NCI-H748 treated with DMSO at 0.1 percent for 48 hours (cell line): Measurements from ENCODE around the gene POR.
"Not testable (repeated sequence)": the region's sequence is repeated elsewhere in the genome, so short reads cannot be mapped to it uniquely, and the experiment has no call there.

ENCODE experiments used
- DNase-seq: peaks from one replicate; lab custom pipeline; 2025; lab: John Stamatoyannopoulos, UW

Gene POR

GRCh38 chr7:75992083-75992755, 77.3 kb downstream of the POR start:
- no peak for DNase-seq

- peak; percentile 5 for DNase-seq
Measured at GRCh38 chr7:75993689-75994387, 78.9 kb downstream of the POR start.

GRCh38 chr7:75994388-75995051, 79.6 kb downstream of the POR start, which contains the start of gene TMEM120A:
TSS of gene TMEM120A (minus strand) at chr7:75994595. CDS start at chr7:75994570, 25 bp downstream.
- peak; percentile 85 for DNase-seq

- no peak for DNase-seq
Measured at GRCh38 chr7:75995052-75995471, 80.1 kb downstream of the POR start.

GRCh38 chr7:75995996-75996395, 81.0 kb downstream of the POR start:
- DNase-seq, result no peak

- no peak for DNase-seq
Measured at GRCh38 chr7:75996476-75996875, 81.5 kb downstream of the POR start.

GRCh38 chr7:75998038-75998437, 83.1 kb downstream of the POR start:
- DNase-seq, result no peak

GRCh38 chr7:76000566-76000965, 85.6 kb downstream of the POR start:
- no peak for DNase-seq

GRCh38 chr7:76002139-76002538, 87.2 kb downstream of the POR start:
- no peak for DNase-seq

- DNase-seq, result no peak
Measured at GRCh38 chr7:76002822-76003221, 87.9 kb downstream of the POR start.

- DNase-seq, result no peak
Measured at GRCh38 chr7:76003351-76003750, 88.4 kb downstream of the POR start.

- DNase-seq, result not testable (repeated sequence)
Measured at GRCh38 chr7:76005004-76005403, 90.0 kb downstream of the POR start.

- no peak for DNase-seq
Measured at GRCh38 chr7:76008156-76008687, 93.3 kb downstream of the POR start.

- DNase-seq, result no peak
Measured at GRCh38 chr7:76009672-76010600, 95.0 kb downstream of the POR start.

- DNase-seq, result no peak
Measured at GRCh38 chr7:76011442-76011861, 96.5 kb downstream of the POR start.

GRCh38 chr7:76016191-76016947, 101.4 kb downstream of the POR start:
- no peak for DNase-seq

- DNase-seq, result not testable (repeated sequence)
Measured at GRCh38 chr7:76018520-76018919, 103.6 kb downstream of the POR start.

GRCh38 chr7:76020031-76020714, 105.2 kb downstream of the POR start:
- DNase-seq, result peak; percentile 28

- DNase-seq, result no peak
Measured at GRCh38 chr7:76022026-76022780, 107.2 kb downstream of the POR start.
